ENCODE measurements around the gene LDLRAD3. TPM values are rescaled to one million over a fixed set of nuclear protein-coding genes. Genes with fewer than 3 reads are reported as not detected.

The LDLRAD3 gene
- total RNA-seq, 1 donor from 2014 or later: 10.9 TPM

GRCh38 chr11:35927682-35928081 is 16.2 kb upstream of the LDLRAD3 start:
- DNase-seq: no peak

DNA sequence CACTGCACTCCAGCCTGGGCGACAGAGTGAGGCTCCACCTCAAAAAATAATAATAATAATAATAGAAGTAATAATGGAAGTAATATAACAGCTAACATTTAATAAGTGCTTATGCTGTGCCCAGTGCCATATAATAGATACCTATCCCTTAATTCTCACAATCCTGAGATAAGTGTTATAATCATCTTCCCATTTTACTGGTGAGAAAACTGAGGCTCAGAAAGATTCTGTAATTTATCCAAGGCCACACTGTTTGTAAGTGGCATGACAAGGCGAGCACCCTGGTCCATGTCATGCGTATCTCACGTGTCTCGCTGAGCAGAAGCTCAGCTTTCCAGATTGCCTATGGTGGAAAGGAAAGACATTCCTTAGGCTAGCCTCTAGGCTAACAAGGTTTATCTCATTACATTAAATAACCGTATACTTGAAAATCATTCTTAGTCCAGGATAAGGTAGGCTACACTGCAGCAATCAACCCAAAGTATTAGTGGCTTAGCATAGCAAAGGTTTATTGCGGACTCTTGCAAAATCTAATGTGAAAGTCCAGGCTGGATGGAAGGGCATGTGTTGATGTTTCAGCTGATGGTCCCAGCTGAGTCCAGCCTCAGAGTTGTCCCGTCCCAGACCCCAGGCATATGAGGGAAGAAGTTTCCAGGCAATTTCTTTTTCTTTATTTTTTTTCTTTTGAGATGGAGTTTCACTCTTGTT is 15.0 kb upstream of the LDLRAD3 start:
- DNase-seq: no peak

- no peak for DNase-seq
Measured at GRCh38 chr11:35930466-35930865, 13.4 kb upstream of the LDLRAD3 start.

GRCh38 chr11:35932121-35932520 is 11.7 kb upstream of the LDLRAD3 start:
- no peak for DNase-seq

GRCh38 chr11:35932681-35933319 is 11.1 kb upstream of the LDLRAD3 start:
- DNase-seq: no peak

GRCh38 chr11:35933320-35933871 is 10.5 kb upstream of the LDLRAD3 start:
- DNase-seq: no peak

DNA sequence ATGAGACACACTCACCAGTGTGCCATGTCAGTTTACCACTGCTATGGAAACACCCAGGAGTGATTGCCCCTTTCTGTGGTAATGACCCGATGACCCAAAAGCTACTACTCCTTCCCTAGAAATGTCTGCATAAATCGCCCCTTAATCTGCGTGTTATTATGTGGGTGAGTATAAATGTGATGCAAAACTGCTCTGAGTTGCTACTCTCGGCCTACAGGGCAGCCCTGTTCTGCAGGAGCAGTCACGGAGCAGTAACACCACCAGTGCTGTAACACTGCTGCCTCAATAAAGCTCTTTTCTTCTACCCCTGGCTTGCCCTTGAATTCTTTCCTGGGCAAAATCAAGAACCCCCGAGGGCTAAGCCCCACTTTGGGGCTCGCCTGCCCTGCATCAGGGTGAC is 9.6 kb upstream of the LDLRAD3 start:
- DNase-seq: no peak

DNA sequence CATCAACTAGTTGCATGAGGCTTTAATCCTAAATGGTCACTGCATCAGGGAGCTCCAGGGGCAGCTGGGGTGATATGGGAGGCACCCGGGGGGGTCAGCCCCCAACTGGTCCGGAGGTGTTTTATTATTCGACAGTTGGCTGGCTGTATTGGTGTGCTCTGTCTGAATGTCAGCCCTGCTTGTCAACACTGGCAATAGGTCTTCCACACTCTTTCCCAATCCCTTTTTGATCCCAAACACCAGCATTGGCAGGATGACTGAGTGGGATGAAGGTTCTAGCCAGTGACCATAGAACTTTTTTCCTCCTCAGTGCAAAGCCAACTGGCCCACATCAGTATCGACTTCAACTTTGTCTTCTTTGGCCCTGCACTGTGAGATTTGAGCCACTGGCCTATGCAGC is 8.9 kb upstream of the LDLRAD3 start:
- DNase-seq: no peak

- no peak for DNase-seq
Measured at GRCh38 chr11:35935390-35935789, 8.5 kb upstream of the LDLRAD3 start.

DNA sequence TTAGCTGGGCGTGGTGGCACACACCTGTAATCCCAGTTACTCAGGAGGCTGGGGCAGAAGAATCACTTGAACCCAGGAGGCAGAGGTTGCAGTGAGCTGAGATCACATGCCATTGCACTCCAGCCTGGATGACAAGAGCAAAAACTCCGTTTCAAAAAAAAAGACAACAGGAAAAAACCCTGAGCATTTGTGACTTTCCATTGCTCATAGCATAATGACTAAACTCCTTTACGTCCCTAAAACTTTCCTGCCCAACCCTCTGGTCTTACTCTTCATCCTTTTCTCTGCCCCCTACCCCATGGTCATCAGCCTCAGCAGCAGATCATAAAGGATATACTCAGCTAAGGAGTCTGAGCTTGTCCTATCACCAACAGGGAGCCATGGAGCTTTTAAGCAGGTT is 6.8 kb upstream of the LDLRAD3 start:
- DNase-seq: no peak

DNA sequence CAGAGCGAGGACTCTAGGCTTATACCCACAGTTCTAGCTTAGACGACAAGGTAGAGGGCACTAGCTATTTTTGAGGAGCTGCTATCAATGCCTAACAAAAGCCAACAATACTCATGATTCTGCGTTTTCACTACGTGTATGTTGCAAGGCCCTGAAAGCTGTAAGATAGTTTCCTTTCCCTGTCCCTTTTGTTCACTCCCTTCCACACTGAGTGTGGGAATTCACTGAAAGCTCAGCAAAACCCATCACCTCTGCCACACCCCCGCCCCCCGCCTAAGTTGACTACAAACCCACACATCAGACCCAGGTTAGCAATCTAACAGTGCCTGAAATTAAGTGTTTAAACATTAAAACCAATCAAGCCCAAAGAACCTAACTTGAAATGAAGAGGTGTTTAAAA is 6.2 kb upstream of the LDLRAD3 start:
- DNase-seq: no peak

GRCh38 chr11:35938231-35938630 is 5.6 kb upstream of the LDLRAD3 start:
- DNase-seq: no peak

DNA sequence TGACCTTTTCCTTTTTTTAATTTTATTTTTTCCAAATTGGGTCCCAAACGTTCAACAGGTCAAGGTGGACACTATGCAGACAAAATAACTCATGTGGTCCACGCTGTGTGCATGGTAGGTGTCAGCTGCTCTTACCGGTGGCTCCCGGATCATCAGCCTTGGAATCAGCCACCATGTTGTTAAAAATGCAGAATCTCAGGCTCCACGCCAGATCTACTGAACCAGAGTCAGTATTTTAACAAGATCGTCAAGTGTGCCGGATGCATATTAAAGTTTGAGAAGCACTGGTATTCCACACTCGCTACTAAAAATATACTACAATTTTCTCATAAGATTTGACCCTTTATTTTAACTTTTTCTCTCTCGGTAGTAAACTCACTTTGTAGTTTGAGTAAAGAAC is 553 bp upstream of the LDLRAD3 start:
- DNase-seq: no peak

GRCh38 chr11:35944503-35945136 is 758 bp downstream of the LDLRAD3 start:
- DNase-seq: peak; percentile 83

GRCh38 chr11:35945137-35945518 is 1.3 kb downstream of the LDLRAD3 start:
- DNase-seq: no peak

DNA sequence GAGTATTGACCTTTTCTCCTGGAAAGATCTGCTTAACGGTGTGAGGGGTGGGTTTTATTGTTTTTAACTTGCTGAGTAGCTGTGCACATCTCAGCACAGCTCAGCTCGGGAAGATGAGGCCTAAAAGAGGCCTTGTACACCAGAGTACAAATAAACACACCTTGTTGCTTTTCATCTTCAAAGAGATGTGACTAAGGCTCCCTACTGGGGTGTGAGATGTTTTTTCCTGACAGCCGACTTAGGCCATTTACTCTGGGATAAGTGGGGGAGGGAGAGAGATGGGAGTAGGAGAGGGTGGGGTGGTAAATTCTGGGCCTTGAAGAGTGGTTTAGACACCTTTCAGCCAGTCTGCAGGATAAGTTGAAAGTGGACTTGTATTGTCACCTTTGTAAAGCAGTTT is 2.9 kb downstream of the LDLRAD3 start:
- DNase-seq: no peak

GRCh38 chr11:35947437-35947836 is 3.6 kb downstream of the LDLRAD3 start:
- no peak for DNase-seq

DNA sequence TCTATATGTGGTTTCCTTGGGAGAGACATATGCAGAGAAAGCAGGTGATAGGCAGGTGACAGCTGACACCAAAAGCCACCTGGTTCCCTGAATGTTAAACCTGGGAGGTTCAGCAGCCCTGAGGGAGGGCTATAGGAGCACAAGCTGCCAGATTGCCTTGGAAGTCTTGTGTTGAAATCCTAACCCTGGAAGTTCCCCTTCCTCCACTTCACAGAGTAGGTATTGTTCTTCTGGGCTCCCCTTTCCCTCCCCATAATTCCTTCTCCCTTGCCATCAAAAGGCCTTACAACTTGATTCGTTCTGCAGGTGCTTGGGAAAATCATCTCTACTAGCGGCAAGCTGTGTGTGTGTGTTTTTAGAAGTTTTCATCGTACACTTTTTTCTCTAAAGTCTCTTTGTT is 5.4 kb downstream of the LDLRAD3 start:
- peak; percentile 38 for DNase-seq

DNA sequence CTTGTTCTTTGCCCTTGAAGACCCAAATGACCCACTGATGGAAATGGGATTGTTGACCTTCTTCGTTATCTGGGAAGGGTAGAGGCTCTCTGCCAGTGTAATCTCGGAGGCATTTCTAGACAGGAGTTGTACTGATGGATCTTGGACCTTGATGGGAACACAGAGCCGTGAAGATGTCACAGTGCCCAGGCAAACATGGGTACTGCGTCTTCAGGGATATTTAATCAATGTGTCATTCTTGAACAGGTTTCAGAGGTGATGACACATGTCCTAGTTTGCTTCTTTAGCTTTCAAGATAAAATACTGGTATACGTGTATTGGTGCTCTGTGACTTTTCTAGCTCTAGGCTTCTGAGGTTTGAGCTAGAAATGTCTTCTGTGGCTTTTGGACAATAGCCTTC is 6.2 kb downstream of the LDLRAD3 start:
- no peak for DNase-seq

- no peak for DNase-seq
Measured at GRCh38 chr11:35951680-35952079, 7.8 kb downstream of the LDLRAD3 start.

DNA sequence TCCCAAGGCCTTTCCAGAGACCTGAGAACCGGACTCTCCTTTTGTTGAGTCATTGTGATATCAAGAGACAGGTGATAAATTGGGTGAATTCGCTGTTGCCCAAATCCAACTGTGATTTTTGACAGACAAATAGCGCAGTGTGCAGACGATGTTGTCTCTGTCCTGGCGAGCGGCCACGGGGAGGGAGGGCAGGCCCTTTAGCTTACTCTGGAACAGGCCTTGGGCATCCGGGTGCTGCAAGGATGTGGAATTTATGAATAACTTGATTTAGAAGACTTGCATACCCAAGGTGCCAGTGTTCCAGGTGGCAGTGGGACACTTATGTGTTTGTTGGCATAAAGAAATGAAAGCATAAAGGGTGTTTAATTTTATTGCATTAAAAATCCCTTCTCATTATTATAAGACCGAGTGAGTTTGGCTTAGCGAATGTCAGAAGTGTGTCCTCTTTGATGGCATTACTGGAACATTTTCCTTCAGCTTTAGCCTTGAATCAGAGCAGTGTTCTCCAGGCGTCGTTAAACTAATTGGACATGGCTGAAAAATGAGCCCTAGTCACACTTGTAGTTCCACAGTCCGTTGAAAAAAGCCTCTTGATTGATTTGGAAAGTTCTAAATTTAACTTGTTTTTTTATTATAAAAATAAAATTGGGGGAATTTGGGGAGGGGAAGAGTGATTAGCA is 9.4 kb downstream of the LDLRAD3 start:
- peak; percentile 80 for DNase-seq

- no peak for DNase-seq
Measured at GRCh38 chr11:35954205-35954604, 10.3 kb downstream of the LDLRAD3 start.

DNA sequence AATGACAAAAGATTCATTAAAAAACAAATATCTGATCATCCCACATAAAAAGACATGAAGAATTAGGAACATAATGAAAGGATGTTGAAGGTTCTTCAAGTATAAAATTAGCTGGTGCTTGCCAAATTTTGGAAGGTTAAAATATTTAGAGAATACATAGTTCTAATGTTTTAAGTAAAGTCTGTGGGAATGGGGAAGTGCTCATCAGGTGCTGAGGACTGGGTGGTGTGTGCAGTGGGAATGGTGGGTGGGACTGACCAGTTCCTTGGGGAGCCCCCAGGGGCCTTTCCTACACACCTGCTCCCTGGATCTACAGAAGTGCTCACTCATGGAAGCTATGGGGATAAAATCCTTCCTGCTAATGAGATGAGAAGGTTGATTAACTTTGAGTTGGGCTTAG is 11.8 kb downstream of the LDLRAD3 start:
- DNase-seq: no peak
